Neuronal stem cell (in vitro differentiated cells): ENCODE results near the gene INAVA.

ENCODE experiments used
- DNase-seq: peaks from one replicate; pipeline ENCODE4 v3.0.0-alpha.2; 2013; ENCODE audit warnings: low spot score
- H2AFZ ChIP-seq: one replicate; pipeline ENCODE4 v1.6.1; 2013; ENCODE audit warnings: mild to moderate bottlenecking, low read length, inconsistent platforms
- H2AK5ac ChIP-seq: 2 replicates; pipeline ENCODE4 v1.6.1; 2013; ENCODE audit warnings: low read depth, mild to moderate bottlenecking, inconsistent platforms, low read length, moderate library complexity, mixed read lengths
- H2BK120ac ChIP-seq: 2 replicates; pipeline ENCODE4 v1.6.1; 2013; ENCODE audit warnings: low read depth, mild to moderate bottlenecking, inconsistent platforms, low read length, moderate library complexity, mixed read lengths
- H2BK12ac ChIP-seq: one replicate; pipeline ENCODE4 v1.6.1; 2013; ENCODE audit warnings: low read length, inconsistent platforms
- H2BK15ac ChIP-seq: 2 replicates; pipeline ENCODE4 v1.6.1; 2013; ENCODE audit warnings: mild to moderate bottlenecking, low read length, inconsistent platforms, mixed read lengths
- H2BK5ac ChIP-seq: one replicate; pipeline ENCODE4 v1.6.1; 2013; ENCODE audit warnings: inconsistent platforms, mild to moderate bottlenecking, low read length, moderate library complexity
- H3K14ac ChIP-seq: one replicate; pipeline ENCODE4 v1.6.1; 2013; ENCODE audit warnings: low read length, inconsistent platforms
- H3K18ac ChIP-seq: 2 replicates; pipeline ENCODE4 v1.6.1; 2013; ENCODE audit warnings: low read length, inconsistent platforms
- H3K23ac ChIP-seq: 2 replicates; pipeline ENCODE4 v1.6.1; 2013; ENCODE audit warnings: low read depth, mild to moderate bottlenecking, mixed read lengths, low read length, inconsistent platforms; ENCODE audit not compliant: poor library complexity
- H3K27ac ChIP-seq: replicated peaks from 3 replicates; pipeline ENCODE4 v1.5.1; 2013; ENCODE audit warnings: low read length, inconsistent platforms
- H3K27me3 ChIP-seq, 3 experiments: 2 replicates each; pipeline ENCODE4 v1.6.1; 2013; ENCODE audit warnings: low read length in 3 of 3, mild to moderate bottlenecking in 2 of 3, inconsistent platforms in 1 of 3, low read depth in 1 of 3, mixed read lengths in 1 of 3, moderate library complexity in 1 of 3; ENCODE audit not compliant: control insufficient read depth in 3 of 3, insufficient read depth in 3 of 3
- H3K36me3 ChIP-seq, 2 donors: replicated peaks in 1 of 2; 2 replicates each; pipeline ENCODE4 v1.6.1; 2013; ENCODE audit warnings: low read length in 2 of 2; ENCODE audit not compliant: control insufficient read depth in 2 of 2, insufficient read depth in 2 of 2
- H3K4ac ChIP-seq: 2 replicates; pipeline ENCODE4 v1.6.1; 2013; ENCODE audit warnings: inconsistent platforms, mild to moderate bottlenecking, low read length, moderate library complexity
- H3K4me1 ChIP-seq, 2 donors: 1 replicate in 1 of 2; 2 replicates in 1 of 2; pipeline ENCODE4 v1.6.1; 2013; ENCODE audit warnings: low read length in 2 of 2, low read depth in 1 of 2; ENCODE audit not compliant: control insufficient read depth in 2 of 2, insufficient read depth in 1 of 2
- H3K4me2 ChIP-seq: one replicate; pipeline ENCODE4 v1.6.1; 2013; ENCODE audit warnings: mild to moderate bottlenecking, low read length, inconsistent platforms; ENCODE audit not compliant: insufficient read depth, poor library complexity, severe bottlenecking
- H3K4me3 ChIP-seq, 2 donors: 2 replicates each; pipeline ENCODE4 v1.5.1; 2013; ENCODE audit warnings: low read length in 2 of 2, mild to moderate bottlenecking in 2 of 2, inconsistent platforms in 1 of 2, moderate library complexity in 1 of 2
- H3K79me1 ChIP-seq: one replicate; pipeline ENCODE4 v1.6.1; 2013; ENCODE audit warnings: low read depth, mild to moderate bottlenecking, inconsistent platforms, low read length, moderate library complexity
- H3K9ac ChIP-seq: one replicate; pipeline ENCODE4 v1.6.1; 2013; ENCODE audit warnings: mild to moderate bottlenecking, low read depth, low read length, inconsistent platforms; ENCODE audit not compliant: poor library complexity
- H3K9me3 ChIP-seq, 2 donors: replicated peaks in 1 of 2; 2 replicates each; pipeline versions ENCODE3 to v1.6.1; 2013; ENCODE audit warnings: low read length in 2 of 2, mild to moderate bottlenecking in 2 of 2, inconsistent platforms in 1 of 2, low read depth in 1 of 2, mixed read lengths in 1 of 2, moderate library complexity in 1 of 2; ENCODE audit not compliant: control insufficient read depth in 2 of 2, insufficient read depth in 1 of 2
- H4K8ac ChIP-seq: one replicate; pipeline ENCODE4 v1.6.1; 2013; ENCODE audit warnings: low read depth, mild to moderate bottlenecking, inconsistent platforms, low read length, moderate library complexity
- H4K91ac ChIP-seq: one replicate; pipeline ENCODE4 v1.6.1; 2013; ENCODE audit warnings: low read length, low read depth, mild to moderate bottlenecking, inconsistent platforms; ENCODE audit not compliant: poor library complexity
- WGBS, 2 donors: extraction: QIAGEN DNeasy Blood & Tissue Kit; methylation state at CpG; one replicate each; pipeline ENCODE4 v1.1.7; 2013; ENCODE audit warnings: missing lambda C conversion rate in 2 of 2, mixed read lengths in 1 of 2; ENCODE audit not compliant: insufficient read length in 2 of 2, insufficient replicate concordance in 1 of 2; ENCODE audit errors: extremely low coverage in 2 of 2; 5-methylcytosine and 5-hydroxymethylcytosine counted together

The INAVA gene

DNA sequence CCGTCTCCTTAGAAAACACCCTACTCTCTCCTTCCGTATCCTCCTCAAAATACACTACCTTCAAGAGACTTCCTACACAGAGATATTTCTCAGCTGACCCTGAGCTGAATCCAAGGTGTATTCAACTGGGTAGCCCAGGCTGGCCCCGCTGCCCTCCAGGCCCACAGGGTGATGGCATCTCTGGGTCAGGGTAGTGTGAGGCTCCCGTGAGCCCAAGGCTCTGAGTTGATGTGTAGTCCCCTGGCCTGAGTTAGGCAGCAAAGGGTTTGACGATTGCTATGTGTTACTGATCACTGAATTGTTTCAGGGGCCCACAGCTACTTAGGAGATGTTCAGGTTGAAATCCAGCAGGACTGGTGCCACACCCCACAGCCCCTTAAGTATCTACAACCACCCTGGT is 6.7 kb downstream of the INAVA start:
- no peak overlapping the region for H3K4ac ChIP-seq
- no peak overlapping the region for H2AK5ac ChIP-seq
- H3K36me3 ChIP-seq: peaks cover 51 to 96% of the 10 kb centered on the region in 2 donors
- no peaks in the 10 kb centered on the region for H3K27me3 ChIP-seq
- DNase-seq: no peak
- no peak overlapping the region for H2BK120ac ChIP-seq
- no peak overlapping the region for H3K4me2 ChIP-seq
- H3K79me1 ChIP-seq: peaks cover 9% of the 10 kb centered on the region
- H3K4me3 ChIP-seq: no peak overlapping the region
- H3K18ac ChIP-seq: no peak overlapping the region
- H3K9me3 ChIP-seq: no peaks in the 10 kb centered on the region
- H3K9ac ChIP-seq: no peak overlapping the region
- no peak overlapping the region for H4K91ac ChIP-seq
- H2BK15ac ChIP-seq: no peak overlapping the region
- no peak overlapping the region for H3K27ac ChIP-seq
- H3K4me1 ChIP-seq: peaks cover 2 to 7% of the 10 kb centered on the region in 2 donors
- 100% methylated on average over 1 of the region's 5 CpGs; no CpG with 5 or more reads in 1 of the 2 donors for WGBS, 2 donors
- no peak overlapping the region for H2AFZ ChIP-seq
- H3K14ac ChIP-seq: no peak overlapping the region
- H3K23ac ChIP-seq: no peak overlapping the region
- H2BK5ac ChIP-seq: no peak overlapping the region
- H2BK12ac ChIP-seq: no peak overlapping the region
- no peak overlapping the region for H4K8ac ChIP-seq

GRCh38 chr1:200901796-200902444 is 7.2 kb downstream of the INAVA start:
- Histone ChIP-seq H3K4me1 (peaks cover 0 to 3% of the 10 kb centered on the region in 2 donors), H2BK12ac (no peak overlapping the region), H2AK5ac (no peak overlapping the region), H3K36me3 (peaks cover 53 to 96% of the 10 kb centered on the region in 2 donors), H3K23ac (no peak overlapping the region), H3K9me3 (no peaks in the 10 kb centered on the region), H2BK5ac (no peak overlapping the region), H2BK15ac (no peak overlapping the region), H3K4me2 (no peak overlapping the region), H3K14ac (no peak overlapping the region), H3K4me3 (no peak overlapping the region), H3K9ac (no peak overlapping the region), H2BK120ac (no peak overlapping the region), H3K18ac (no peak overlapping the region), H3K4ac (no peak overlapping the region), H3K79me1 (peaks cover 9% of the 10 kb centered on the region), H3K27ac (no peak overlapping the region), H4K8ac (no peak overlapping the region), H4K91ac (no peak overlapping the region), H3K27me3 (no peaks in the 10 kb centered on the region), H2AFZ (no peak overlapping the region)
- WGBS, 2 donors: no CpG with 5 or more reads among the region's 8 CpGs
- DNase-seq: no peak

DNA sequence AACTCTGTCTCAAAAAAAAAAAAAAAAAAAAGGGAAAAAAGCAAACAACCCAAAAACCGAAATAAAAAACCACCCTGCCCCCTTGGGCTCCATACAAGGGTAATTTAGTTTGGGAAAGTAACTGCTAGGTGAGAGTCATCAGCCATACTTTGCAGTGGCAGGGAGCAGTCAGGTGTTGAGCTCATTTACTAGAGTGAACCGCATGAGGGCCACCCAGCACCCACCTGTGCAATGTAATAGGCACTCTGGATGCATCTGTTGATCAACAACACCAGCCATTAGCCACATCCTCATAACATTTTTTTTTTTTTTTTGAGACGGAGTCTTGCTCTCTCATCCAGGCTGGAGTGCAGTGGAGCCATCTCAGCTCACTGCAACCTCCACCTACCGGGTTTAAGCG is 9.1 kb downstream of the INAVA start:
- H3K14ac ChIP-seq: no peak overlapping the region
- no peak overlapping the region for H2BK15ac ChIP-seq
- H3K23ac ChIP-seq: no peak overlapping the region
- no peak overlapping the region for H2BK120ac ChIP-seq
- no peaks in the 10 kb centered on the region for H3K9me3 ChIP-seq
- H3K4me2 ChIP-seq: no peak overlapping the region
- H3K27me3 ChIP-seq: no peaks in the 10 kb centered on the region
- WGBS, 2 donors: no CpG with 5 or more reads among the region's 5 CpGs
- no peak overlapping the region for H2BK12ac ChIP-seq
- no peak overlapping the region for H3K27ac ChIP-seq
- no peak overlapping the region for H2BK5ac ChIP-seq
- no peak overlapping the region for H3K9ac ChIP-seq
- no peak for DNase-seq
- peaks cover 61 to 96% of the 10 kb centered on the region in 2 donors for H3K36me3 ChIP-seq
- no peak overlapping the region for H3K4me3 ChIP-seq
- no peak overlapping the region for H4K8ac ChIP-seq
- no peak overlapping the region for H3K4ac ChIP-seq
- no peak overlapping the region for H3K18ac ChIP-seq
- H3K79me1 ChIP-seq: no peaks in the 10 kb centered on the region
- H2AFZ ChIP-seq: no peak overlapping the region
- no peaks in the 10 kb centered on the region for H3K4me1 ChIP-seq
- no peak overlapping the region for H2AK5ac ChIP-seq
- H4K91ac ChIP-seq: no peak overlapping the region

GRCh38 chr1:200904772-200905171 is 10.1 kb downstream of the INAVA start:
- no peak overlapping the region for H3K4me2 ChIP-seq
- H2BK5ac ChIP-seq: no peak overlapping the region
- no peak overlapping the region for H3K4ac ChIP-seq
- no peaks in the 10 kb centered on the region for H3K79me1 ChIP-seq
- no peak overlapping the region for H2BK120ac ChIP-seq
- DNase-seq: no peak
- no peak overlapping the region for H2AFZ ChIP-seq
- H3K9ac ChIP-seq: no peak overlapping the region
- H3K4me3 ChIP-seq: no peak overlapping the region
- H3K27me3 ChIP-seq: no peaks in the 10 kb centered on the region
- H2AK5ac ChIP-seq: no peak overlapping the region
- no peaks in the 10 kb centered on the region for H3K9me3 ChIP-seq
- H3K36me3 ChIP-seq: peaks cover 58 to 96% of the 10 kb centered on the region in 2 donors
- no peaks in the 10 kb centered on the region for H3K4me1 ChIP-seq
- H4K91ac ChIP-seq: no peak overlapping the region
- H3K18ac ChIP-seq: no peak overlapping the region
- no peak overlapping the region for H3K14ac ChIP-seq
- no peak overlapping the region for H2BK15ac ChIP-seq
- H3K23ac ChIP-seq: no peak overlapping the region
- H2BK12ac ChIP-seq: no peak overlapping the region
- H3K27ac ChIP-seq: no peak overlapping the region
- H4K8ac ChIP-seq: no peak overlapping the region
